HT1080 (cell line): ENCODE measurements around the gene RAI1. TPM values are rescaled to one million over a fixed set of nuclear protein-coding genes. Genes with fewer than 3 reads are reported as not detected.

Experiments used
- DNase-seq: peaks from one replicate; pipeline ENCODE4 v3.0.0-alpha.2; 2015; ENCODE audit warnings: low read depth
- total RNA-seq: library from RNA; depleted of rRNA; stranded (reverse); fragments of >200 nt; shearing (Covaris generic); gene quantifications from 2 replicates; pipeline ENCODE4 v1.2.3, GENCODE V29; 2014

RAI1 gene
- total RNA-seq, 1 experiment from 2014 or later = 9.5 TPM

DNA sequence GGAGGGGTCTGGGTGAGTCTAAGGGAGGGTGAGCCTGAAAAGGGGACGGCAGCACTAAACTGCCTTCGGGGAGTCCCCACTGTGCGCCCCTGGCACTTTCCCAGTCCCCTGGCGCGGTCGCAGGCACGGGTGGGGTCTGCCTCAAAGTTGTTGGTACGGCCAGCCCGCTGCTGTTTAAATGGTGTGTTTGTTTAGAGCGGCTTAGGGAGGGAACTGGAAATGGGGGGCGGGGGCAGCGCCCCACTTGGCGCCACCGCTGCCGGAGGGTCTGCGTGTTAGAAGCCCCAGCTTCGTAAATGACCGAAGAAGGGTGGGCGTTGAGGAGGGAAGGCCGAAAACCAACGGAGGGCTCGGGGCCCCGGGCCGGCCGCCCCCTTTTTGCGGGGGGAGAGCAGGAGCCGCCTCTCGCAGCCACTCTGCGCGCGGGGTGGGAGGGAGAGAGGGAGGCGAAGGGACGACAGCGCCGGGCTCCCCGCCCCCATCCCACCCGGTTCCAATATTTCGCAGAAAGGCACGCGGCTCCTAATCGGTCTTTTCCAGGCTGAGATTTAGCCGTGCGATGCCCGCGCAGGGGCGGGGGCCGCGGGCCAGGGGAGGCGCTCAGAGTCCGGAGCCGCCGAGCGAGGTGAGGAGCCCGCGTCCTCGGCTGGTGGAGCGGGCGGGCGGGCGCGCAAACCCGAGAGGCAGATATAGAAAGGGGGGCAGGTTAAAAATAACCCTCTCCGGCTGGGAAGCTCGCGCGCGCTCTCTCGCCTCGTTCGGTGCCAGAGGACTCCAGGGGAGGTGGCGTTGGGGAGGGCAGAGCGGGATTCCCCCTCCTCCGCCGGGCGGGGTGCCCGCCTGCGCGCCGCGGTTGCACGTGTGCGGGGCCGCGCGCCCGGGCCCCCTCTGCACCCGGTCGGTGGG lies 100.6 kb downstream of the RAI1 start:
- DNase-seq = no peak

DNA sequence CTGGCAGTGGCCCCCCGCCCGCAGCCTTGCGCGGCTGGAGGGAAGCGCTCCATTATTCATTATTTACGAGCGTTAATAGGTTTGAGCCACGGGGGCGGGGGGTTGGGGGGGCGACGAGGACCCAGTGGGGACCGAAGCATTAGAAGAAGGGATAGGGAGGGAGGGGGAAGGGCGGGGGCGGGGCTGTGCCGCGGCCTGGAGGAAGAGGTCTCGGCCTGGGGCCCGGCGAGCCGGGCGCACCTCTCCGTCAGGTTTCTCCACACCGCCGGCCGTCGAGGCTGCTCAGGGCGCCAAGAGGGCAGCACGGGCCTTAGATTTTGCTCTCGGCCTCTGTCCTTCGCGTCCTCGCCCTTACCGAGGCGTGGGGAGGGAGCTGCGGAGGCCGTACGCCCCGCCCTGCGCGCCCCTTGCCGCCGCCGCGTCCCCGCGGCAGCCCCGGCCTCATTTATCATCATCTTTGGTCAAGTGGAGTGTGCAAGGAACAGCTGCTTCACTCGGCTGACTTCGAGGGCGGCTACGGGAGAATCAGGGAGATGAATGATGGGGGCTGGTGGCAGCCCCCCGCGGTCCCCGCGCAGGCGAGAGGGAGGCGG lies 101.4 kb downstream of the RAI1 start:
- DNase-seq = no peak

- no peak for DNase-seq
These were observed 102.0 kb downstream of the RAI1 start for GRCh38 chr17:17783116-17783824.

GRCh38 chr17:17783825-17784656 lies 102.8 kb downstream of the RAI1 start:
- no peak for DNase-seq

GRCh38 chr17:17784657-17785267 lies 103.5 kb downstream of the RAI1 start:
- peak; percentile 17 for DNase-seq

- no peak for DNase-seq
These were observed 104.1 kb downstream of the RAI1 start for GRCh38 chr17:17785407-17785806.

GRCh38 chr17:17786998-17787397 lies 105.7 kb downstream of the RAI1 start:
- DNase-seq = no peak

- DNase-seq = no peak
These were observed 106.3 kb downstream of the RAI1 start for GRCh38 chr17:17787568-17787967.

- no peak for DNase-seq
These were observed 107.7 kb downstream of the RAI1 start for GRCh38 chr17:17788967-17789366.

DNA sequence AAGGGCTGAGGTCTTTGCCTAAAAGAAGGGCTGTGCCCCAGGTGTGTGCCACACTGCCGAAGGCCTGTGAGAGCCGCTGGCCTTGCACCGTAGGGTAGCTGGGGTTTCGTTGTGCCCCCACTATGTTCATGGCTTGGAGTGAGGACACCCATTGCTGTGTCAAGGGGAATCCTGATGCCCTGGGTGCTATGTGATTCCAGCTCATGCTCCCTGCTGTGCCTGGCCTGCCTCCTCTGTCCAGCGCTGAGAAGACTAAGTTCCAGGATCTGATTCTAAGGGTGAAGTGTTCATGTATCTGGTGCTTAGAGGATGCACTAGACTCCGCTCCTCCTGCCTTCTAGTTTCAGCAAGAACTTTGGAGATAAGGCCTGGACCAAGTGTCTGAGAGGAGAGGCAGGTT lies 108.2 kb downstream of the RAI1 start:
- no peak for DNase-seq

- DNase-seq = no peak
These were observed 108.8 kb downstream of the RAI1 start for GRCh38 chr17:17789828-17790636.

GRCh38 chr17:17790637-17791464 lies 109.6 kb downstream of the RAI1 start:
- DNase-seq = no peak

DNA sequence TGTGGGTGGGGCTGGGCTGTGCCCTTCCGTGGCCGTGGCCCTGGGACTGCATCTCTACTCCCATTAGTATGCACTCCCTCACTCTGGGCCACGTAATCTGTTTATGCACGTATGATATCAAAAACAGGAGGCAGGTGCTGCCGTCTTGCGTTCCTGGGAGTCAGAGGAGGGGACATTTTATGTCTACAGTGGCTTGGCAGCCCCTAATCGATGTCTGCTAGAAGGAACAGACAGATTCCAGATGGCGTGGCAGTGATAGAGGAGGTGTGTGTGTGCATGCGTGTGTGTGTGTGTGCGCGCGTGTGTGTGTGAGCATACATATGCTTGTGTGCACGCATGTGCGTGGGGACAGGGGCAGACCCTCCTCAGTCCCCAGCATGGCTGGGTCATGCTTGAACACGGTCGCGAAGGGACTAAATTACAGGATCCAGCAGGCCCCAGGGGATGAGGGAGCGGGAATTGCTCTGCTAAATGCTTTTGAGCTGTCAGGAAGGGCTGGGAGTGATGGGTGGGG lies 110.8 kb downstream of the RAI1 start:
- DNase-seq = no peak

DNA sequence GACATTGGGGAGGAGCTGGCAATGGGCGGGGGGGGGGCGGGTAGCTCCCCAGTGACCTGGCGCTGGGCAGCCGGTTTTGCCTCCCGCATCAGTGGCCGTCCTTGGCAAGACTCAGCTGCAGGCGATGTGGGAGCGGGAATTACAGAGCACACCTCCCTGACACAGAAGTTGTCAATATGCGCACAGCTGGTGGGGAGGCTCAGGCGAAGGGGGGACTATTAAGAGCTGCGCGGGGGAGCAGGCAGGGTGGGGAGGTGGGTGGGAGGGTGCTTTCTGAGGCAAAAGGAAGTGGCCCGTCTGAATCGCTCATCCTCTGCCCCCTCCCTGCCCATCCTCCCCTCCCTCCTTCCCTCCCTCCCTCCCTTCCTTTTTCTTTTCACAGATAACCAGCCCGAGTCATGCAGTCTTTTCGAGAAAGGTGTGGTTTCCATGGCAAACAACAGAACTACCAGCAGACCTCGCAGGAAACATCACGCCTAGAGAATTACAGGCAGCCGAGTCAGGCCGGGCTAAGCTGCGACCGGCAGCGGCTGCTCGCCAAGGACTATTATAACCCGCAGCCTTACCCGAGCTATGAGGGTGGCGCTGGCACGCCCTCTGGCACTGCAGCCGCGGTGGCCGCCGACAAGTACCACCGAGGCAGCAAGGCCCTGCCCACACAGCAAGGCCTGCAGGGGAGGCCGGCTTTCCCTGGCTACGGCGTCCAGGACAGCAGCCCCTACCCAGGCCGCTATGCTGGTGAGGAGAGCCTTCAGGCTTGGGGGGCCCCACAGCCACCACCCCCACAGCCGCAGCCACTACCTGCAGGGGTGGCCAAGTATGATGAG lies 111.5 kb downstream of the RAI1 start:
- peak; percentile 49 for DNase-seq

GRCh38 chr17:17793378-17794214 lies 112.3 kb downstream of the RAI1 start:
- DNase-seq = no peak

GRCh38 chr17:17794382-17794781 lies 113.1 kb downstream of the RAI1 start:
- DNase-seq = no peak

- DNase-seq = no peak
These were observed 114.0 kb downstream of the RAI1 start for GRCh38 chr17:17795296-17795695.
